Stimulated activated CD4-positive, alpha-beta T cell treated with anti-CD3 and anti-CD28 coated beads, Interleukin-4, amount 100 ng/mL, for 4 hours (primary cell): ENCODE measurements around the gene MRPL52.
"Not testable (repeated sequence)": the region's sequence is repeated elsewhere in the genome, so short reads cannot be mapped to it uniquely, and the experiment has no call there.

Experiments used
- DNase-seq, 2 experiments: peaks; one replicate each; pipeline ENCODE4 v3.0.0-alpha.2; 2020

MRPL52 gene

DNA sequence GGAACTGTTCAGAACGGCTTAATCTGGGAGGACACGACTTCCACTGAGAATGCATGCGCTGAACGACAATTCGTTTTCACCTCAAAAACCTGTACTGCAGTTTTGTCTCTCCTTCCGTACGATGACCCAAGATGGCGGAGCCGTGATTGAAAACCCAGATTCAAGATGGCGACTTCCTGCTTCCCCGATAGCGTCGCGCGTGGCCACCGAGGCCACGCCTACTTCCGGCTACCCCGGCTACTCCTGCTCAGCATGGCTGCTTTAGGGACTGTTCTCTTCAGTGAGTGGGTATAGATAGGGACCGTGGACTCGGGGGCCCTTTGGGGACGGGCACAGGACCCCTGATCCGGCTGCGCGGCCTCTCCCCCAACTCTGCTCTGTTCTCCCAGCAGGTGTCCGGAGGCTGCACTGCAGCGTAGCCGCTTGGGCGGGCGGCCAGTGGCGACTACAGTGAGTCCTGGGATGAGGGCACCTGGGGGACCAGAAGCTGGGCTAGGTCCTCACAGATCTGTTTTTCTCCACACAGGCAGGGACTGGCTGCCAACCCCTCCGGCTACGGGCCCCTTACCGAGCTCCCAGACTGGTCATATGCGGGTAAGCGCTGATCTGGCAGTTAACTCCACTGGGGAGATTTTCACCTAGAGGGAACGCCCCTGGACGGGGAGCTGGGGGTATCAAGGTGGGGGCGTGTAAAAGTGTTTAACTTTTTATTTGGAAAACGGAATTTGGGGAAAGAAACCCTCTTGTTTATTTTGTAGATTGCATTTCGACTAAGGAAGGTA, at the start of gene MRPL52:
Gene MRPL52, plus strand, starts transcription at position 227 of the 782 bp plus-strand sequence. Its CDS starts 26 bp downstream, at position 253.
- DNase-seq, result peak; percentile 86 to 90

DNA sequence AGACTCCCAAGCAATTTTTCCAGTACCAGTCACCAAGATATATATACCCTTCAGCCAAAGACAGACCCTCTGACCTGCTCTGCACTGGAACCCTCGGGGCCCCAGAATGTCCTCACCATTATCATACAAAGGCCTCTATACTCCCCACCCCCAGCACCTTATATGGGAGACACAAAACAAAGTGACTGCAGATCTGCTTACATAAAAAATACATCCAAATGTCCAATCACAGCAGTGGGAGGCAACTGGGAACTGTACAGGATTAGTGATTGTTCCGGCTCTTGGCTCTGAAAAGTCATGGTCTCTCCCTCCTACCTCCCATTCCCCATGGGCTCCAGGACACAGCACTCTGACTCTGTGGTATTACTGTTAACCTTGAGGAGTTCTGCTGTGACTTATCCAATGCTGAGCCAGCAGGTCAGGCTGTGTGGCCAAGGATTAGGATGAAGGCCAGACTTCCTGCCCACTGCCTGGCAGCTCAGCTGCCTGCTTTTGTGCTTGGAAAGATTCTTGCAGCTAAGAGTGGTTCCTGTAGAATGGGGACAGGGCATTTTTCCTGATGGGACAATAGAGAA, 49.5 kb upstream of the MRPL52 start:
- DNase-seq, result no peak

DNA sequence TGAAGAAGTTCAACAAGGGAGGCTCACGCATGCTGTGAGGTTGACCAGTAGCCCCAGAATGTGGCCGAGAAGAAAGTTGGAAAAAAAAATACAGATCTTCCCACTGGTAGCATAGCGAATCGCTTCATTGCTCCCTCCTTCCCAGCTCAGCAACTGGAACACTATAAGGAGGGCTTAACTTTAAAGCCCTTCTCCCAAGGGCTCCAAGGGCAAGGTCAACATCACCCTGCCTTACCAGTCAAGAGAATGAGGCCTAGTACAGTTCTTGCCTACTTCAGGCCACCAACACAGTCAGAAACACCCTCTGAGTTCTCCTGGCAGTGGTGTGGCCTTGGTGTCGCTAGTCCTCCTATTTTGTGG, 48.8 kb upstream of the MRPL52 start:
- DNase-seq, result no peak

DNA sequence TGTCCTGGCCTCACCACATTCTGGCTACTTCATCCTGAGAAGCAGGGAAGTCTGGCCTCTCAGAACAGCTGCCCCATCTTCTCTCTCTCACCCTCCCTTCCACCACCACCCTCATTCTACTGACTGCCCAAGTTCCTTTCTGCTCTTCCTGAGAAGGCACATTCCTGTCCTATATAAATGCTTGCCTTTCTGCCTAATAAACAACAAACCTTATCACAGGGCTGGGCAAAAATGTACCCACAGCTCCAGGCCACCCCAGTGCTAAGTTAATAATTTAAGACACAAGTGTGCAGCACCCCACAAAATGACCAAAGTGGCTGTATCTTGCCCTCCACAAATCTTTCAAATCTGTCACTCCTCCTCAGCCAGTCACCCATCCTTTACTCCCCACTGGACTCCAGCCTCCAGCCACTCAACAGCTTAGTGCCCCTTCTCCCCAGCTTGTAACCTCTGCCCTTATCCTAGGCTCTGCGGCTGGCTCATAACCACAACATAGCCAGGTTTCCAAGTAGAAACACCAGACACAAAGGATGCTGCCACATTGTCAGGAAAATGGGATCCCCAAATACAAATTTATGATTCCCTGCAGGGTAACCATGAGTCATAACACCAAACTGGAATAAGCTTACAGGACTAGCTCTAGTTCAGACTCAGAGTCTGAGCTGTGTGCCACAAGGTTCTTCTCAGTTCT, 48.2 kb upstream of the MRPL52 start:
- DNase-seq, result no peak

DNA sequence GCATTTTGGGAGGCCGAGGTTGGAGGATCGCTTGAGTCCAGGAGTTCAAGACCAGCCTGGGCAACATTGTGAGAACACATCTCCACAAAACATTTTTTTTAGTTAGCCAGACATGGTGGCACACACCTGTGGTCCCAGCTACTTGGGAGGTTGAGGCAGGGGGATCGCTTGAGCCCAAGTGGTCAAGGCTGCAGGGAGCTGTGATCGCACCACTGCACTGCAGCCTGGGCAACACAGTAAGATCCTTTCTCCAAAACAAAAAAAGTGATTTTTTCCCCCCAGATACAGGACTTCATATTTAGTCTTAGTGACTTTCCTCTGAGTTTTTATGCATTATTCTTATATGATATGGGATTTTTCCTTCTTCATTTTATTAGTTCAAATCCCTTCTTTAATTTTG, 43.0 kb upstream of the MRPL52 start:
- DNase-seq, result no peak

DNA sequence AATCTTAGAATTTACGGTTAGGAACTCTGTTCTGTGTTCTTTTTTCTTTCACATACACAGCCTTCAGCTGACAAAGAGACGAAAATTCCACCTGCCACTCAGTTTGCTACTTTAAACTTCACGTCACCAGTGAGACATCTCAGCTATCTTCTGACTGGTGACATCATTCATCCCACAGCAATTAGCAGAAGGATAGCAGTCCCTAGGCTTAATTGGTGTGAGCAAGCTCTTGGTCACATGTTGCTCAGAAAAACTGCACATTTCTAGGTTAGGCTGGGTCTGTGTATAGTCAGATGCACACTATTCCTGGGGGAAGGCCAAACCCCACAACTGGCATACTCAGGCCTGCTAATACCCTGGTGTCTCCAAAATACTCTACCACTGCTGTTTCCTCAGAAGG, 38.4 kb upstream of the MRPL52 start:
- no peak for DNase-seq

DNA sequence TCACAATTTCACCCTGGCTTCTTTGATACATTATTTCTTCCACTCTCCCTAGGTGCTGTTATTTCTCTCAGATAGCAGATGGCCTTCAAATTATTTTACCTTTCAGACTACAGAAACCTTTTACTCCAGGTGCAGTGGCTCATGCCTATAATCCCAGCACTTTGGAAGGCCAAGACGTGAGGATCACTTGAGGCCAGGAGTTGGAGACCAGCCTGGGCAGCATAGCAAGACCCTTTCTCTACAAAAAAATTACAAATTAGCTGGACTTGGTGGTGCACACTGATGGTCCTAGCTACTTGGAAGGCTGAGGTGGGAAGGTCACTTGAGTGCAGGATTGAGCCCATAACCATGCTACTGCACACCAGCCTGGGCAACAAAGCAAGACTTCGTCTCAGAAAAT, 37.5 kb upstream of the MRPL52 start:
- no peak for DNase-seq

DNA sequence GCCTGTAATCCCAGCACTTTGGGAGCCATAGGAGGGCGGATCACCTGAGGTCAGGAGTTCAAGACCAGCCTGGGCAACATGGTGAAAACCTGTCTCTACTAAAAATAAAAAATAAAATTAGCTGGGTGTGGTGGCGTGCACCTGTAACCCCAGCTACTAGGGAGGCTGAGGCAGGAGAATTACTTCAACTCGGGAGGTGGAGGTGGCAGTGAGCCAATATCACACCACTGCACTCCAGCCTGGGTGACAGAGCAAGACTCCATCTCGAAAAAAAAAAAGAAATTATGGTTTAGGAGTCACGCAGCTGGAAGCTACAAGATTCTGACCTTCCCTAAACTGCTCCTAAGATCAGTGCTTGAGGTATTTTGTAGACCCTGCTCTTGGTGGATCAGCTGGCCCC, 36.1 kb upstream of the MRPL52 start:
- not testable (repeated sequence) for DNase-seq

DNA sequence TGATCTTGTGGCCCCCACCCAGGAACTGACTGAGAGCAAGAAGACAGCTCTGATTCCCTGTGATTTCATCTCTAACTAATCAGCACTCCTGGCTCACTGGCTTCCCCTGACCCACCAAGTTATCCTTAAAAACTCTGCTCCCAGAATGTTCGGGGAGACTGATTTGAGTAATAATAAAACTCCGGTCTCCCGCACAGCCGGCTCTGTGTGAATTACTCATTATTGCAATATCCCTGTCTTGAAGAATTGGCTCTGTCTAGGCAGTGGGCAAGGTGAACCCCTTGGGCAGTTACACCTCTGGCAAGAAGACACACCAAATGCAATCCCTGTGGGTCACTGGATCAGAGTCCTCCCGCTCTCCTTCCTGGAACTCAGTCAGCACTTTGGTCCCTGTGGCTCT, 35.7 kb upstream of the MRPL52 start:
- no peak for DNase-seq

DNA sequence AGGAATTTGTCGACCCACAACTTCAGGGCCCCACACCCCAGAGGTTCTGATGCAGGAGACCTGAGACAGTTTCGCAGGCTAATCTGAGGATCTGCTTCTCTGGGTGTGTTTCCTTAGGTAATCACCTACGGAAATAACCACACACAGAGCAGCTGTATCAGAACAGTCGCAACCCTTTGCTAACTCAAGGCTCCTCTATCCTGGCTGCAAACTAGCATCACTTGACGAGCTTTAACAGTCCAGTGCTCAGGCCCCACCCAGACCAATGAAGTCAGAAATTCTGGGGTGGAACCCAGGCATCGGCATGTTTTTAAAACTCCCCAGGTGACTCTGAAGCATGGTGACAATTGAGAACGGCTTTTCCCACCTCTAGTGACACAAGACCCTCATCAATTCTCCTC, 35.1 kb upstream of the MRPL52 start:
- no peak for DNase-seq

DNA sequence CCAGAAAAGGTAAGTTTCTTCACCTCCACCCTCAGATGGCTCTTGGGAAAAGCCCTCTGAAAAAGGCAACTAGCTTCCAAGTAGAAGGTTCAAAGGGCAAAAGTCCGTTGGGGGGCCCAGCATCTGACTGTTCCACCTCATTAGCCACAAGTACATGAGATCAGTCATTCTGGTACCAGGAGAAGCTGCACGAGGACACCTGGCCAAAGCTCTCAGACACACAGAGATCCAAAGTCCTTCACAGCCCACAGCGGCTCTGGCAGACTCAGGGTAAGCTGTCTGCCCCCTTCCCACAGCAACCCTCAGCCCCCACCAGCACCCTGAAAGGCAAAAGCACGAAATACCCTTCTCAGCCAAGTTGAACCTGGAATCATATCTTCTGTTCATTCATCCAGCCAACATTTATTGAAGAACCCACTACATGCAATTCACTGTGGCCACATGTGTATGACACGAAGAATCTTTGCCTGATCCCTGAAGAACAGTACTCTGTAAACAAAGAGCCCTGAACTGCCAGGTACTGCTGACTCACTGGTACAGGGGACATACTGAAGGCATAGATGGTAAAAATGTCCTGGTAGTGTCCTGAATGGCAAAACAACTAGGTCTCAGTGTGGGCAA, 33.5 kb upstream of the MRPL52 start:
- DNase-seq, result no peak

DNA sequence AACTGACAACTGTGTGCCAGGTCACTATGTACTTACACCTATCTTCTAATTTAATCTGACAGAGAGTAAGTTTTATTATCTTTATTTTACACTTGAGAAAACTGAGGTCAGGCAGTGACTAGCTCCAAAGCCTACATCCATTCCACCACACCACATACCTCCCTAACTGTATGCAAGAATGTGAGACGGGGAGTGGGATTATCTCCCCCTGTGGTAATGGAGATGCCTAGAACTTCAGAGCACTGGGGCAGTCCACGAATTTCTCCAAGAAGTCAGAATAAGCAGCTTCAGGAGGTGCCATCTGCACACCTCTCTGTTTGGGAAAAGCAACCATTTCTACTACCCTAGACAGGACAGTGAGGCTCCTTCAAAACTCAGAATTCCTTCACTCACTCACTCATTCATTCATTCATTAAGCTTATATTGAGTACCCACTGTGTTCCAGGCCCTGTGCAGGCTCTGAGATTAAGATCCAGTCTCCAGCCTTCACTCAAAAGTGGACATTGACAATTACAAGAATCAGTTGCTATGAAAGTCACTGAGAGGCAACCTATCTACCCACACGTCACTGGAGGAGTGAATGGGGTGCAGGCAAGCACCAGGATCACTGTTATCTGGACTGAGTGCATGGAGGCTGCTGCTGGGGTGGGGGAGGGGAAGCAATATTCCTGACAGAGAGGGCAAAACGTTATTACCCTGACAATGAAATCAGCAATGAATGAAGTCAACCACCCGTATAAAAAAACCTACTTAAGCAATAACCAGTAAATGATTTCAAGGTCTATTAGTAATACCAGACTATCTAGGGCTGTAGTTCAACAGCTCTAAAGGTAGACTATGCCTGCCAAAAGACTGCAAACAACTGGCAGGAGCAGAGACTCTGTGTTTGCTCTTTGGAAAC, 32.4 kb upstream of the MRPL52 start:
- DNase-seq, result no peak

DNA sequence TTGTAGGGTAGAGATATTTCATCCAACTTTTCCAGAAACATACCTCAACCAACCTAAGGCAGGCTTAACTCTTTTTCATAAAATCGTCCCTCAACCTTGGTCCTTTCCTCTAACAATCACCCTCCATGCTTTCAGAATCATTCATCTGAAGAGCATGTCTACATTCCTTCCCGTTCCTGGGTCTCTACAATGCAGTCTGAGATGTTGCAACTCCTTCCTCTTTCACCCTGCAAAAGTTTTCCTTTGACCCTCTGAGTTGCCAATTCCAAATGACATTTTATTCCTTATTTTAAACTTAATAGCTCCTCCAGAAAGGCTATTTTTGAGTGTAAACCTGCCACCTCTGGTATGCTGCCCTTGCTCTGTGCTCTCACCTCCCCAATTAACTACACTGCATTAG, 31.2 kb upstream of the MRPL52 start:
- DNase-seq, result no peak

DNA sequence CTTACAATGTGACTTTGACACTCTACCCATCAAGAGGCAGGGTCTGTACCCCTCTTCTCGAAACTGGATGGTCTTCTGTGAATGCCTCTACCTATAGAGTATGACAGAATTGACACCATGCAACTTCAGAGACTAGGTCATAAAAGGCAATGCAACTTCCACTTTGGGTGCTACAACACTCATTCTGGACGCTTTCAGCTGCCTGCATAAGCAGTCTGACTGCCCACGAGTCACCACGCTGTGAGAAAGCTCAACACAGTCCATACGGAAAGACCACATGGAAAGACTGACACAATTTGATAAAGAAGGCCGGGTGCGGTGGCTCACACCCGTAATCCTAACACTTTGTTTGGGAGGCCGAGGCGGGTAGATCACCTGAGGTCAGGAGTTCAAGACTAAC, 29.3 kb upstream of the MRPL52 start:
- DNase-seq, result no peak

DNA sequence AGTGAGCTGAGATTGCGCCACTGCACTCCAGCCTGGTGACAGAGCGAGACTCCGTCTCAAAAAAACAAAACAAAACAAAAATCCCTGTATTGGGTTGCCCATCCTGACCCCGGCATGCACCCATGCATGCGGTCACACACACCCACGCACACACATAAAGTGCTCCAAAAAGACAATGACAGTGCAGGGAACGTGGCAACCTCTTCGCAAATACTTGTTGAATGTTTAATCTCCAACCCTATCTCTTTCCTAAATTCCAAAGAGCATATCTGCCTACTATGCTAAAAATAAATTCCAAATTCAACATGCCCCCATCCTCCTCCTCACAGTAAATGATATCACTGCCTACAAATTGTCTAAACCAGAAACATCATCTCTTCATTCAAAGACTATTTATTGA, 28.0 kb upstream of the MRPL52 start:
- DNase-seq, result no peak

DNA sequence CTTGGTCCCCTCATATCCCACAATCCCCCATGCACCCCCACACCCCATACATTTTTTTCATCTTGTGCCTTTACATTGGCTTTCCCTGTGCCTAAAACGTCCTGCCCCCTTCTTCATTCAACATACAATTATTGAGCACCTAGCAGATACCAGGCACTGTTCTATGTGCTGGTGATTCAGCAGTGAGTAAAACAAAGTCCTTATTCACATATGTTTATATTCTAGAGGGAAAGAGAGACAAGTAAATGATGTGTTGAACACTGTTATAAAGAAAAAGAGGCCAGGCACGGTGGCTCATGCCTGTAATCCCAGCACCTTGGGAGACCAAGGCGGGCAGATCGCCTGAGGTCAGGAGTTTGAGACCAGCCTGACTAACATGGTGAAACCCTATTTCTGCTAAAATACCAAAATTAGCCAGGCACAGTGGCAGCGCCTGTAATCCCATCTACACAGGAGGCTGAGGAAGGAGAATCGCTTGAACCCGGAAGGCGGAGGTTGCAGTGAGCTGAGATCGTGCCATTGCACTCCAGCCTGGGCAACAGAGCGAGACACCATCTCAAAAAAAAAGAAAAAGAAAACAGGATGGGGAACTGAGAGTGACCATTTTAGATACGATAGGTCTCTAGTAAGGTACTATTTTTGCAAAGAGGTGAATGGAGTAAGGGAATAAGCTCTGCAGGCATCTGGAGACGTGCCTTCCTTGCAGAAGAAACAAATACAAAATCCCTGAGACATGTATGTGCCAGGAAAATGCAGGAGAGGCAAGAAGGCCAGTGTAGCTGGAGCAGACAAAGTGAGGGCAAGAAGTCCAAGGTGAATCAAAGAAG, 26.6 kb upstream of the MRPL52 start:
- no peak for DNase-seq

DNA sequence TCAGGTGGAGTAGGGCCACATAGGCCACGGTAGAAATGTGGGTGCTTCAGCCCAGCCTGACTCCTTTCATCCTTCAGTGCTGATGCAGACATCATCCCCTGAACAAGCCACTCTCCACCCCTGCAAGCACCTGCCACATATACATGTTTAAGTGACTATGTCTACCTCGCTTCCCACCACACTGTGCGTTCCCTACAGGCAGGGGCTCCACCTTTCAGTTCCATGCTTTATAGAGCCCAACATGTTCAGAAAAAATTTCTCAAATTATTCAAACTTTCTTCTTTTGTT, 26.1 kb upstream of the MRPL52 start:
- no peak for DNase-seq

DNA sequence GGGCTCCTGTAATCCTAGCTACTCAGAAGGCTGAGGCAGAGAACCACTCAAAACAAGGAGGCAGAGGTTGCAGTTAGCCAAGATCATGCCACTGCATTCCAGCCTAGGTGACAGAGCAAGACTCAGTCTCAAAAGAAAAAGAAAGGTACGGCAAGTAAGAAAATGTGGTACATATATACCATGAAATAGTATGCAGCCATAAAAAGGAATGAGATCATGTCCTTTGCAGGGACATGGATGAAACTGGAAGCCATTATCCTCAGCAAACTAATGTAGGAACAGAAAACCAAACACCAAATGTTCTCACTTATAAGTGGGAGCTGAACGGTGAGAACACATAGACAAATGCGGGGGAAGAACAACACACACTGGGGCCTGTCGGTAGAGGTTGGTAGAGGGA, 24.5 kb upstream of the MRPL52 start:
- DNase-seq, result not testable (repeated sequence)

DNA sequence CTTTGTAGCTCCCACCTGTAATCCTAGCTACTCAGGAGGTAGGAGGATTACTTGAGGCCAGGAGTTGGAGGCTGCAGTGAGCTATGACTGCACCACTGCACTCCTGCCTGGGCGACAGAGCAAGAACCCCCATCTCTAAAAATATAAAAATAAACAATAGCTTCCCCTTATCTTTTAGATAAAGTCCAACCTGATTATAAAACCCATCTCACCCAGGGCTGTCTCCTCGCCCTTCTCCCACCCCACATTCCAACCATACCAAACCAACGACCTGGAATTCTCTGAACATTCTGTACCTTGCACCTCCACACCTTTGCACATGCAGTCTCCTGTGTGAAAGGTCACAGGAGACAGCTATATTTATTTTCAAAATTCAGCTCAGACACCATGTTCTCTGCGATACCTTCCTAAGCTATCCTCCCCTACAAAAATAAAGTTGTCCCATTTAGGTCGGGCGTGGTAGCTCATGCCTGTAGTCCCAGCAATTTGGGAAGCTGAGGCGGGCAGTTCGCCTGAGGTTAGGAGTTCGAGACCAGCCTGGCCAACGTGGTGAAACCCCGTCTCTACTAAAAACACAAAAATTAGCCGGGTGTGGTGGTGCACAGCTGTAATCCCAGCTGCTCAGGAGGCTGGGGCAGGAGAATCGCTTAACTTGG, 22.1 kb upstream of the MRPL52 start:
- no peak for DNase-seq

DNA sequence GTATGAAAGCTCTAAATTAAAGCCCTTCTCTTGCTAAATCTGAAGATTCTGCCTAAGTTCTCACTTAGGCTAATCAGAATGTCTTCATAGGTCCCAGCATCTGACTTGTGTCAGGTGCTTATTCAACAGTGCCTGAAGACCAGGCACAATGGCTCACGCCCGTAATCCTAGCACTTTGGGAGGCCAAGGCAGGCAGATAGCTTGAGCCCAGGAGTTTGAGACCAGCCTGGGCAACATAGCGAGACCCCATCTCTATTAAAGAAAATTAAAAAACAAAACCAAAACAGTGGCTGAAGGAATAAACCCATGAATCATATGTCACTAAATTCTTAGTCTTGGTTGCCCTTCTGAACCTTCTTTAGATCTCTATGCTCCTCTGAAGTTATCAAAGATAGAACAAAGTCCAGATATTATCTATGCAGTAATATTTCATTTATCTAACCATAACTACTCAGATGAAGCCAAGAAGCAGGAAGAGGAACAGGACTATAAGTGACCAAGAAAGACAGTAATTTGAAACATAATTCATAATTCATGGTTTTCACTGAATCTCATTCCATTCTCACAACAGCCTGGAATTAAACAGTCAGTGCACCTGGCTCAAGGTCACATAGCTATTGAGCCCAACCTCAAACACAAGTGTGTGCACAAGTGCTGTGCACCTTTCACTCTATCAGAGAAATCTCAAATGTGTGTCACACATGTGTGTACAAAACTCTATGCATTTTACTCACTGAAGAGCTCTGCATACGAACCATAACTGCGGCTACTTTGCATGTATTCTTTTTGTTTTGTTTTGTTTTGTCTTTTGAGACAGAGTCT, 21.1 kb upstream of the MRPL52 start:
- DNase-seq, result no peak

DNA sequence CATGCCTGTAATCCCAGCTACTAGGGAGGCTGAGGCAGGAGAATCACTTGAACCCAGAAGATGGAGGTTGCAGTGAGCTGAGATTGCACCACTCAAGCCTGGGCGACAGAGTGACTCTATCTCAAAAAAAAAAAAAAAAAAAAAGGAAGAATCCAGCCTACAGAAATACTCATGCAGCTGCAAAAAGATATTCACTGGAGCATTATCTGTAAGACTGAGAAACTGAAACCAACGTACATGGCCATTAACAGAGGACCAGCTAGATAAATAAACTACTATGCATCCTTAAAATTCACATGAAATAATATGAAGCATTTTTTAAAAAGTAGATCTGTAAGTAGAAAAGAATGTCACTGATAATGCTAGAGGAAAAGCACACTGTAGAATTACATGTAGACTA, 18.0 kb upstream of the MRPL52 start:
- DNase-seq, result no peak
